ENCODE data around the gene SLC9A1. TPM values are rescaled to one million over a fixed set of nuclear protein-coding genes. Genes with fewer than 3 reads are reported as not detected.
A peak's percentile ranks its signal among the peaks of the same experiment; 100 is the strongest.

The SLC9A1 gene
- total RNA-seq, 6 experiments from 2014 or later = 37.1 to 51.0 (median 44.7) TPM

- H3K4me1 Mint-ChIP-seq (ENCODE audit: low read depth) = peaks cover 66% of the 10 kb centered on the region
- H3K9me3 Mint-ChIP-seq = no peaks in the 10 kb centered on the region
- no peak overlapping the region for H3K27ac Mint-ChIP-seq
- TF ChIP-seq CTCF (IDR thresholded peaks at IDR 0.05) = no peak
- no peak for DNase-seq
- H3K27me3 Mint-ChIP-seq (ENCODE audit: insufficient read depth) = peaks cover 2% of the 10 kb centered on the region
- H3K36me3 Mint-ChIP-seq (ENCODE audit: low read depth) = peaks cover 9% of the 10 kb centered on the region; the same call in 1 of the 2 replicates
- H3K4me3 Mint-ChIP-seq = no peak overlapping the region
Measured at GRCh38 chr1:27147842-27148518, 6.9 kb downstream of the SLC9A1 start.

- peak; percentile 91 for DNase-seq
- H3K27ac Mint-ChIP-seq = peak overlapping the region; percentile 94
- no peak for TF ChIP-seq CTCF (IDR thresholded peaks at IDR 0.05)
- peaks cover 3% of the 10 kb centered on the region for H3K27me3 Mint-ChIP-seq (ENCODE audit: insufficient read depth)
- no peaks in the 10 kb centered on the region for H3K9me3 Mint-ChIP-seq
- H3K4me1 Mint-ChIP-seq (ENCODE audit: low read depth) = peaks cover 69% of the 10 kb centered on the region
- peaks cover 5% of the 10 kb centered on the region; the same call in 1 of the 2 replicates for H3K36me3 Mint-ChIP-seq (ENCODE audit: low read depth)
- H3K4me3 Mint-ChIP-seq = peak overlapping the region; percentile 73
Measured at GRCh38 chr1:27145934-27146354, 9.0 kb downstream of the SLC9A1 start.

GRCh38 chr1:27144920-27145661 is 9.8 kb downstream of the SLC9A1 start:
- Mint-ChIP-seq H3K9me3 (no peaks in the 10 kb centered on the region), H3K27me3 (ENCODE audit: insufficient read depth) (peaks cover 3% of the 10 kb centered on the region), H3K27ac (peak overlapping the region; percentile 94), H3K4me3 (peak overlapping the region; percentile 73), H3K4me1 (ENCODE audit: low read depth) (peaks cover 71% of the 10 kb centered on the region), H3K36me3 (ENCODE audit: low read depth) (peaks cover 5% of the 10 kb centered on the region; the same call in 1 of the 2 replicates)
- DNase-seq = peak; percentile 66
- TF ChIP-seq CTCF (IDR thresholded peaks at IDR 0.05) = no peak

- Mint-ChIP-seq H3K27me3 (ENCODE audit: insufficient read depth) (peaks cover 3% of the 10 kb centered on the region), H3K36me3 (ENCODE audit: low read depth) (peaks cover 5% of the 10 kb centered on the region; the same call in 1 of the 2 replicates), H3K27ac (no peak overlapping the region; the same call in 1 of the 2 replicates)
Measured at GRCh38 chr1:27144049-27144748, 10.7 kb downstream of the SLC9A1 start.

More at GRCh38 chr1:27144049-27144748, 10.7 kb downstream of the SLC9A1 start:
- DNase-seq = no peak
- Mint-ChIP-seq H3K4me3 (no peak overlapping the region), H3K4me1 (ENCODE audit: low read depth) (peaks cover 76% of the 10 kb centered on the region), H3K9me3 (no peaks in the 10 kb centered on the region)
- TF ChIP-seq CTCF (IDR thresholded peaks at IDR 0.05) = no peak

All from HFFc6 (cell line).